Activated T-cell treated with anti-CD3 and anti-CD28 coated beads for 4 hours (primary cell): ENCODE measurements around the gene APLN.

ENCODE experiments used
- DNase-seq: peaks from one replicate; pipeline ENCODE4 v3.0.0-alpha.2; 2020

Gene APLN

GRCh38 chrX:129654652-129655546 is at the start of gene APLN:
APLN (minus strand) TSS chrX:129654956; CDS start chrX:129654630, 326 bp downstream.
- no peak for DNase-seq

GRCh38 chrX:129704491-129704890 is 49.7 kb upstream of the APLN start:
- no peak for DNase-seq

GRCh38 chrX:129701624-129702069 is 46.9 kb upstream of the APLN start:
- no peak for DNase-seq

- no peak for DNase-seq
These were observed 45.8 kb upstream of the APLN start for GRCh38 chrX:129700536-129700935.

- no peak for DNase-seq
These were observed 43.4 kb upstream of the APLN start for GRCh38 chrX:129698150-129698549.

- no peak for DNase-seq
These were observed 42.6 kb upstream of the APLN start for GRCh38 chrX:129697204-129697829.

GRCh38 chrX:129696463-129697155 is 41.9 kb upstream of the APLN start:
- no peak for DNase-seq

GRCh38 chrX:129695937-129696336 is 41.2 kb upstream of the APLN start:
- no peak for DNase-seq

- no peak for DNase-seq
These were observed 40.8 kb upstream of the APLN start for GRCh38 chrX:129695535-129695934.

GRCh38 chrX:129694805-129695204 is 40.0 kb upstream of the APLN start:
- no peak for DNase-seq

- no peak for DNase-seq
These were observed 38.6 kb upstream of the APLN start for GRCh38 chrX:129693354-129693753.

- no peak for DNase-seq
These were observed 35.7 kb upstream of the APLN start for GRCh38 chrX:129690435-129690834.

GRCh38 chrX:129689796-129690195 is 35.0 kb upstream of the APLN start:
- DNase-seq: no peak

GRCh38 chrX:129688097-129688496 is 33.3 kb upstream of the APLN start:
- DNase-seq: no peak

GRCh38 chrX:129686422-129686948 is 31.7 kb upstream of the APLN start:
- DNase-seq: no peak

GRCh38 chrX:129682979-129683378 is 28.2 kb upstream of the APLN start:
- no peak for DNase-seq

GRCh38 chrX:129679901-129680300 is 25.1 kb upstream of the APLN start:
- no peak for DNase-seq

- no peak for DNase-seq
These were observed 23.9 kb upstream of the APLN start for GRCh38 chrX:129678614-129679195.

GRCh38 chrX:129667412-129667811 is 12.7 kb upstream of the APLN start:
- no peak for DNase-seq

- no peak for DNase-seq
These were observed 11.3 kb upstream of the APLN start for GRCh38 chrX:129665916-129666644.

GRCh38 chrX:129663171-129663570 is 8.4 kb upstream of the APLN start:
- no peak for DNase-seq

- no peak for DNase-seq
These were observed 6.6 kb upstream of the APLN start for GRCh38 chrX:129661369-129661768.
